ENCODE data around the gene CYP4F3. TPM values are rescaled to one million over a fixed set of nuclear protein-coding genes. Genes with fewer than 3 reads are reported as not detected.

Gene CYP4F3
- total and polyA plus RNA-seq, 2 of the 13 experiments (the other 11 are each of a cell fraction or from before 2014, with no cell fraction given): 17.8 to 22.8 TPM

DNA sequence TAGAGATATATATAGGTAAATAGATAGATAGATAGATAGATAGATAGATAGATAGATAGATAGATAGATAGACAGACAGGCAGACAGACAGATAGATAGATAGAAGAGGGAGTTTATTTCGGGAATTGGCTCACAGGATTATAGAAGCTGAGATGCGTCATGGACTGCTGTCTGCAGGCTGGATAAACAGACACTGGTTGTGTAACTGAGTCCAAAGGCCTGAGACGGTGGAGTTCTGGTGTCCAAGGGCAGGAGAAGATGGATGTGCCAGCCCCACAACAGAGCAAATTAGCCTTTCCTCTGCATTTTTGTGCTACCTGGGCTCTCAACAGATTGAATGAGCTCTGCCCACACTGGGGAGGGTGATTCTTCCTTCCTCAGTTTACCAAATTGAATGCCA is 2.7 kb downstream of the CYP4F3 start (continued):
- TF ChIP-seq ARID3A (IDR thresholded peaks at IDR 0.05; ENCODE audit: low read depth, low read length): no peak
- no peak for TF ChIP-seq STAT6 (CRISPR knock-in tag; IDR thresholded peaks at IDR 0.05; ENCODE audit: borderline replicate concordance)
- no peak for TF ChIP-seq AKAP8 (CRISPR knock-in tag; IDR thresholded peaks at IDR 0.05)
- no peak for TF ChIP-seq TBL1XR1 (IDR thresholded peaks at IDR 0.05; ENCODE audit: borderline replicate concordance, low read length, partially characterized antibody)
- no peak for TF ChIP-seq ZNF790 (CRISPR knock-in tag; IDR thresholded peaks at IDR 0.05; ENCODE audit: borderline replicate concordance)
- no peak for TF ChIP-seq ZNF770 (CRISPR knock-in tag; IDR thresholded peaks at IDR 0.05)
- TF ChIP-seq ZNF619 (CRISPR knock-in tag; IDR thresholded peaks at IDR 0.05): no peak
- TF ChIP-seq, protein P1, sequence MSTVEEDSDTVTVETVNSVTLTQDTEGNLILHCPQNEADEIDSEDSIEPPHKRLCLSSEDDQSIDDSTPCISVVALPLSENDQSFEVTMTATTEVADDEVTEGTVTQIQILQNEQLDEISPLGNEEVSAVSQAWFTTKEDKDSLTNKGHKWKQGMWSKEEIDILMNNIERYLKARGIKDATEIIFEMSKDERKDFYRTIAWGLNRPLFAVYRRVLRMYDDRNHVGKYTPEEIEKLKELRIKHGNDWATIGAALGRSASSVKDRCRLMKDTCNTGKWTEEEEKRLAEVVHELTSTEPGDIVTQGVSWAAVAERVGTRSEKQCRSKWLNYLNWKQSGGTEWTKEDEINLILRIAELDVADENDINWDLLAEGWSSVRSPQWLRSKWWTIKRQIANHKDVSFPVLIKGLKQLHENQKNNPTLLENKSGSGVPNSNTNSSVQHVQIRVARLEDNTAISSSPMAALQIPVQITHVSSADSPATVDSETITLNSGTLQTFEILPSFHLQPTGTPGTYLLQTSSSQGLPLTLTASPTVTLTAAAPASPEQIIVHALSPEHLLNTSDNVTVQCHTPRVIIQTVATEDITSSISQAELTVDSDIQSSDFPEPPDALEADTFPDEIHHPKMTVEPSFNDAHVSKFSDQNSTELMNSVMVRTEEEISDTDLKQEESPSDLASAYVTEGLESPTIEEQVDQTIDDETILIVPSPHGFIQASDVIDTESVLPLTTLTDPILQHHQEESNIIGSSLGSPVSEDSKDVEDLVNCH (CRISPR knock-in tag; IDR thresholded peaks at IDR 0.05): no peak
- peak; percentile 37; the same call in 1 of the 2 replicates for TF ChIP-seq TARDBP (CRISPR knock-in tag; IDR thresholded peaks at IDR 0.05)
- TF ChIP-seq ZNF781 (CRISPR knock-in tag; IDR thresholded peaks at IDR 0.05; ENCODE audit: borderline replicate concordance, not compliant biosample characterization): no peak
- no peak for TF ChIP-seq ZNF670 (CRISPR knock-in tag; IDR thresholded peaks at IDR 0.05; ENCODE audit: borderline replicate concordance)
- no peak for TF ChIP-seq HCFC1 (IDR thresholded peaks at IDR 0.05; ENCODE audit: low read depth, low read length)
- no peak for TF ChIP-seq KLF9 (CRISPR knock-in tag; IDR thresholded peaks at IDR 0.05; ENCODE audit: low read depth)
- no peak for TF ChIP-seq NRL (CRISPR knock-in tag; IDR thresholded peaks at IDR 0.05; ENCODE audit: borderline replicate concordance)
- no peak for TF ChIP-seq HMGA1 (CRISPR knock-in tag; conservative IDR thresholded peaks at IDR 0.05)
- no peak for TF ChIP-seq ZEB1 (IDR thresholded peaks at IDR 0.05; ENCODE audit: insufficient replicate concordance, low read depth)
- no peak for TF ChIP-seq NFE2L1 (CRISPR knock-in tag; IDR thresholded peaks at IDR 0.05; ENCODE audit: borderline replicate concordance)
- no peak for TF ChIP-seq MAF1 (CRISPR knock-in tag; IDR thresholded peaks at IDR 0.05; ENCODE audit: borderline replicate concordance)
- TF ChIP-seq ZNF207 (IDR thresholded peaks at IDR 0.05; ENCODE audit: borderline replicate concordance): no peak
- no peak for TF ChIP-seq ZBTB42 (CRISPR knock-in tag; IDR thresholded peaks at IDR 0.05)
- no peak for TF ChIP-seq ZFP90 (CRISPR knock-in tag; IDR thresholded peaks at IDR 0.05; ENCODE audit: borderline replicate concordance)
- TF ChIP-seq RBM39 (IDR thresholded peaks at IDR 0.05; ENCODE audit: low read depth, low read length, poor library complexity, severe bottlenecking): no peak

Data from HepG2 (cell line).